G401.6 (cell line): ENCODE results near the gene CTSA.
A peak's percentile ranks its signal among the peaks of the same experiment; 100 is the strongest.
"Not testable (repeated sequence)": the region's sequence is repeated elsewhere in the genome, so short reads cannot be mapped to it uniquely, and the experiment has no call there.

ENCODE experiments used
- FAIRE-seq: peaks from 2 replicates; lab custom pipeline; 2012; peaks lifted over from hg19 to GRCh38; lab: Jason Lieb, UNC

CTSA gene

DNA sequence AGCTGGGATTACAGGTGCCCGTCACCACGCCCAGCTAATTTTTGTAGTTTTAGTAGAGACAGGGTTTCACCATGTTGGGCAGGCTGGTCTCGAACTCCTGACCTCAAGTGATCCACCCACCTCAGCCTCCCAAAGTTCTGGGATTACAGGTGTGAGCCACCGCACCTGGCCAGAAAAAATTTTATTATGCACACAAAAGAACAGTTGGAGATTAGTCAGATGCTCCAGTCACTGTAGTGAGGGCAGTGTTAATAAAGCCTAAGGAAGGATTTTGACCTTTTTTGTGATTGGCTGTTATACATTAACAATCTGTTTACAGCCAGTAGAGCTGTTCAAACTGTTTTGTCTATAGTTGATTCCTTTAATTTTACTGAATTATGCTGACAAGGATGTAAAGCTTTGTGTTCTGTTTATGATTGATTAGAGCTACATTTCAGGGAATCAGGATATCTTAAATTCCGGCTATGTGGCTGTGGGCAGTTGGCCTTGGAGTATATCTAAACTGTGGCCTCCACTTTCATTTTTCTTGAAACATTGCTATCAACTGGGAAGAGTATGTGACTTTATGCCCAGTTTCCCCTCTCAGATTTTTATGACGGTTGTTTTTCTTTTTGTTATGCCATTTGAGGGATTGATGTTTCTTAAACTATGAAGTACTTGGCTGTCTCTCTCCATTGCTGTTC lies 23.9 kb upstream of the CTSA start:
- no peak for FAIRE-seq

DNA sequence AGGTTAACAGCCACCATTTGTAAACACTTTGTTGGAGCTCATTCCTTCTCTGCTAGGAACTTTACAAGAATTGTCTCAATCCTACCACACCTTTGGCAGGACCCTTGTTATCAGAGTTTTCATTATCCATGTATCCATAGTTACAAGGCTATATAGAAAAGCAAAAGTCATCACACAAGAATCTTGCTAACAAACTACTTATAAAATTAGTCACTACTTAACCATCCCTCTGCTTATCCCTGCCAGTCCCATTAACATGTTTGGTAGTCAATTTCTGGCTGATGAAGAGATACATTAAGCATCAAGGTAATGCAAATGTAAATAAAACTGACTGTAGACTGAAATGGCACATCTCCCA lies 23.3 kb upstream of the CTSA start:
- FAIRE-seq, result no peak

DNA sequence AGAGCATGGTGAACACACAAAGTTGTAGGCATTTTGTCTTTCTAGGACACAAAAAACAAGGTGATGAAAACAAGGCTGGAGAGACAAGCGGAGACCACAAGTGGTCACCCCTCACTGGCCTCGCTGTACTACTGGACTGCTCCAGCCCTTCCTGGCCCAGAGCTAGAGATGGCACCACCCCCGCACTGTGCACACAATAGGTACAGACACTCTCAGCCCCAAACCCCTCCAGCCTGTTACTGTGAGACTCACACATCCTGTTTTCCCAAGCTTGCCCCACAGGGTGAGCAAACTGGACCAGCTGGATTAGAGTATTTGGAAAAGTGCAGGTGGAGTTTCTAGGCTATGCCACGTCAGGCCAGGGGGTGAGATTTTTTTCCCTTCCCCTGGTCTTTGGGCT lies 18.5 kb upstream of the CTSA start:
- no peak for FAIRE-seq

DNA sequence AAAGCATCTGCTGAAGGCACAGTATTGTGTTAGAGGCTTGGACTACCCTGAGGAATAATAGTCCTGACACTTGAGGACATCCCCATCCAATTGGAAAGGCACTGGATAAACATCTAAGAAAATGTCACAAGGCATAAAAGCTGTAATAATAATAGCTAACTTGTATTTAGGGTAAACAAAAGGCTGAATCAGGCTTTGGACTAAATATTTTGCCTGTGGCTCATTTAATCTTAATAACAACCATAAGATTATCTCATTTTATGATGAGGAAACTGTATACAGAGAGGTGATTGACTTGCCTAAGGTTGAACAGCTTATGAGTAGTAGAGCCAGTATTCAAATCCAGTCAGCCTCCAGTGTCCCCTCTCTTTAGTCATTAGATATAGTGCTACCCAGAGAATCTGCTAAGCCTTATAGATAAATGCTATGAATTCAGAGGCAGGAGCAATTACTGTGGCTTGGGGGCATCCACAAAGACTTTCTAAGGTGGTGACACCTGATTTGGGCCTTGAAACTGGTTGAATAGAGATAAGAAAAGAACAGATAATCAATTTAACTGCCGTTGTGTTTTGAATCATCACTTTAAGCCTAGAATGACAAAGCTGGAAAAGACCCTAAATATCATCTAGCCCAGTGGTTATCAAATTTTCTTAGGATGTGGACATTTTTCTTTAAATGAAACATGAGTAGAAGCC lies 17.6 kb upstream of the CTSA start:
- FAIRE-seq, result no peak

DNA sequence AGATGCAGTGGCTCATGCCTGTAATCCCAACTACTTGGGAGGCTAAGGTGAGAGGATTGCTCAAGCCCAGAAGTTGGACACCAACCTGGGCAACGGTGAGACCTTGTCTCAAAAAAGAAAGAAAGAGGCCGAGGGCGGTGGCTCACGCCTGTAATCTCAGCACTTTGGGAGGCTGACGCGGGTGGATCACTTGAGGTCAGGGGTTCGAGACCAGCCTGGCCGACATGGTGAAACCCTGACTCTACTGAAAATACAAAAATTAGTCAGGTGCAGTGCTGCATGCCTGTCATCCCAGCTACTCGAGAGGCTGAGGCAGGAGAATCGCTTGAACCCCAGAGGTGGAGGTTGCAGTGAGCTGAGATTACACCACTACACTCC lies 17.0 kb upstream of the CTSA start:
- not testable (repeated sequence) for FAIRE-seq

DNA sequence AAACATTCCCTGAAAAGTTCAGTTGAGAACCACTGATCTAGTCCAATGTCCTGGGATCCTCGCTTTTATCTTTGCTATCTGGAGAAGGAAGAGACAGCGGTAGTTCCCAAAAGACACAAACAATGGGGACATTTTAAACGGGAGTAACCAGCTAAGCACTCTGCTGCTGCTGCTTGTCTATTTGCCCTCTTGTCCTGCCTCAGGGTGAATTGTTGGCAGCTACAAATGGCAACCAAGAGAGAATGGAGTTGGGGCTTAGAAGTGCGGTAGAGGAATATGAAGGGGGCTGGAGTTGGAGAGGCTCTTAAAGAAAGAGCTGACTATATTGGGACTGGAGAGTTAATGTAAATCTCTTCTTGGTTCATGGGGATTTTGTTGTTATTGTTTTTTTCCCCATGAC lies 16.6 kb upstream of the CTSA start:
- no peak for FAIRE-seq

DNA sequence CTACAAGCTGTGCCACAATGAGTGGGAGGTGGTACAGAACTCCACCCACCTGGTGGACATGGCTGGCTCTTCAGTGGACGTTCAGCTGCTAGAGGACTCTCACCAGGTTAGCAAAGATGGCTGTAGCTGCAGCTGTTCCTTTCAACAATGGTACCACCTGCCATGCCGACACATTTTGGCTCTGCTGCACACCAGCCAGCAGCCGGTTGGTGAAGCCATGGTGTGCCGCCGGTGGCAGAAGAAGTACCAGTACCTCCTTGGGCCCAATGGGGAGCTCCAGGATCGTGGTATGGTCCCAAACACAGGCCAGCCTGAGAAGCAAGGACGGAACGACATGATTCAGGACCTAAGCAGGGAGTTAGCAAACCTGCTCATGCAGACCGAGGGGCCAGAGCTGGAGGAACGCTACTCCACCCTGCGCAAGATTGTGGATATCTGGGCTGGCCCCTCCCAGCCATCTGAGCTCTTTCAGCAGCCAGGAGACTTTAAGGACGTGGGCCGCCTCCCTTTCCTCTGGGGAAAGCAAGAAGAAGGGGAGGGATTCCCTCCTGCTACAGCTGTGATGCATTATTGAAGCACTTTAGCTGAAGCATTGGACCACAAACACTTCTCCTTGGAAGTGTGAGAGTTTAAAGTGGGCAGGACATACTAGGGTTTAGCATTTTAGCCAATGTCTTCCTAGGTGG lies 12.9 kb upstream of the CTSA start:
- FAIRE-seq, result no peak

DNA sequence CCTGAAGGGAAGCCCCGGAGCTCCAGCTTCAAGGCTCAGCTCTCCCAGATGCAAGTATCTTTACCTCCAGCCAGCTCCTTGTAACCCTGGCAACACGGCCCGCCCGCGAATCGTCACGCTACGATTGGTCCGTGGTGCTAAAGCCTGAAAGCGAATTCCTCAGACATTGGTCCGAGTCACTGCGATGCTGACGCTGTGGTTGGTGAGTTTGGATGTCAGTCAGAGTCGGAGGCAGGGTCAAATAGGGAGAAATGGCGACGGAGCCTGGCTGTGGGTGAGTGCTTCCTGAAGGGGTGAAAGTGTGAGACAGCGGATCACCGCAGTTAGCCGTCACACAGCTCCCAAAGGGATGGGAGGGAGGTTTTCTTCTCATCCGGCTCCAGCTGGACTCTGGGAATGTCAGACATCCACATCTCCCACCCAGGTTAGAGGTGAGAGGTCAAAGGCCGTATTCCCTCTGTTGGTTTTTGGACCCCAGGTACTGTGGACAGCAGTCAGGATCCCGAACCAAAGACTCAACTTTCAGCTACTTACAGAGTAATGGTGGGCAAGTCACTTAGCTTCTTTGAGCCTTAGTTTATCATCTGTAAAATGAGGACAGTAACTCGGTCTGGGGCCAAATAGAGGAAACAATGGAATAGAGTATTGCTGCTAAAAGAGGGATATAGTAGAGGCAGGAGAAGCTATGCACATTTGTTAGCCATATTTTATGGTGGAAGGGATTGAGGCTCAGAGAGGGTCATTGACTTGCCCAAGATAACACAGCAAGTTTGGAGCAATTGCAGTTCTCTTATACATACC lies 9.9 kb upstream of the CTSA start, which contains the start of gene ZSWIM1:
ZSWIM1 (plus strand) TSS at position 240 of the 801 bp plus-strand sequence. CDS start 1,366 bp downstream, outside the sequence.
- FAIRE-seq, result peak; percentile 97

DNA sequence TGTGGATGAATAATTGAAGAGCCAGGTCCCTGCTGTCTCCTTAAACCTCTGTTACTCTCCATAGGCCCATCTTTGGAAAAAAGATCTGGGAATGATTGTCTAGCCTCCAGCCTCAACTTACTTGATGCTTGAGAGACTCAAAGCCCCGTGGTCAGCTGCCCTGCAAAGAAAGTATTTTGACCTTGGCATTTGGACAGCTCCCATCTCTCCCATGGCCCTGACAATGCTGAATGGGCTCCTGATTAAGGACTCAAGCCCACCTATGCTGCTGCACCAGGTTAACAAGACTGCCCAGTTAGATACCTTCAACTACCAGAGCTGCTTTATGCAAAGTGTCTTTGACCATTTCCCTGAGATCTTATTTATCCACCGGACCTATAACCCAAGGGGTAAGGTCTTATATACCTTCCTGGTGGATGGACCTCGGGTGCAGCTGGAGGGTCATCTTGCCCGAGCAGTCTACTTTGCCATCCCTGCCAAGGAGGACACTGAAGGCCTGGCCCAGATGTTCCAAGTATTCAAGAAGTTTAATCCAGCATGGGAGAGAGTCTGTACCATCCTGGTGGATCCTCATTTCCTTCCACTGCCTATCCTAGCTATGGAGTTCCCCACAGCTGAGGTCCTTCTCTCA lies 8.6 kb upstream of the CTSA start:
- FAIRE-seq, result no peak

DNA sequence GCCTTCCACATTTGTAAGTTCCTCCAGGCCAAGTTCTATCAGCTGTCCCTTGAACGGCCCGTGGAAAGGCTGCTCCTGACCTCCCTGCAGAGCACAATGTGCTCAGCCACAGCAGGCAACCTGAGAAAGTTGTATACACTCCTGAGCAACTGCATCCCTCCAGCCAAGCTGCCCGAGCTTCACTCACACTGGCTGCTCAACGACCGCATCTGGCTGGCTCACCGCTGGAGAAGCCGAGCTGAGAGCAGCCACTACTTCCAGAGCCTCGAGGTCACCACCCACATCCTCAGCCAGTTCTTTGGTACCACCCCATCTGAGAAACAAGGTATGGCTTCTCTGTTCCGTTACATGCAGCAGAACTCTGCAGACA lies 8.1 kb upstream of the CTSA start:
- FAIRE-seq, result no peak

DNA sequence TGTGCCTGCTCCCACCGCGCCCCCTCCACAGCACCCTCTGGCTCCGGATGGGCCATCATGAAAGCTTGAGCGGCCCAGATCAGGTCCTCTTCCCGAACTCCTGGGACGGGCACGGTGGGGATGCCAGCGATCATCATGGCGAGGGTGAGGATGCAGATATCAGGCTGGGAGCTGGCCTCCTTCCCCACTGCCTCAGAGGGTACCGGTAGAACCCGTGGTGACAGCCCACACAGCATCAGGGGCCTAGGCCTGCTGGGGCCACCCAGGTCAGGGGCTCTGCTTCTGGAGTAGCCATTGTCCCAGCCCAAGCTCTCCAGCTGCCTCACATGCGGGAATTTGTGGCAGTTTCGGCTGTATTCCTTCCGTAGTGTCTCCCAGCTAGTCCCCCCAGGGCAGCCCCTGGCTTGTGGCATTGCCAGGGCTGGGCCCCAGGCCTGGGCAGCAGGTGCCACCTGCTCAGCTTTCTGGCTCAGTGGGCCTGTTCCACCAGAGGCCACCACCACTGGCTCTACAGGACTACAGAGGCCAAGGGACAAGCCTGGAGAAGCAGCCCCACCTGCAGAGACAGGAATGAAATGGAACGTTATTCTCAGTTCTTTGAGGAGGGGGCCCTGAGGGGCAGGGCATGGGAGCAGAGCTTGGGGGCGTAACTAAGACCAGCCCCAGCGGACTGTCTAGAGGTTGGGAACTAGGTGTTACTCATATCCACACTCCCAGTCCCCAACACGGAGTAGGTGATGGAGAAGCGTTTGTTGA lies 4.4 kb upstream of the CTSA start:
- no peak for FAIRE-seq

DNA sequence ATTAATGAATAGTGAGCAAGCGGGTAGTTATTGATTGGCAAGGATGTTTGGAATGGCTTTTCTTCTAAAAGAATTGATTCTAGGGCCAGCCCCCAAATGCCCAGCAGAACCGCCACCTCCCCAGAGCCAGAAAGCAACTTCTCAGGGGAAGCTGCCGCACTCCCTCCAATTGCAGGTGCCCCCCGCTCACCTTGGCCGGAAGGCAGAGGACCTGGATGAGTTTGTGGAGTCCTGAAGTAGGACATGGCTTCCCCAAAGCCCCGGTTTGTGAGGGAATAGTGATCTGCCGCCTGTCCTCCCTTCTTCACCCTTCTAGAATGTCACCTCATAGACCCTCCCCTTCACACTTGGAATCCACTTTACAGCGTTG lies 3.8 kb upstream of the CTSA start, which contains the start of gene SPATA25:
SPATA25 (minus strand) TSS at position 277 of the 370 bp plus-strand sequence; CDS start at position 245, 32 bp downstream.
- no peak for FAIRE-seq

DNA sequence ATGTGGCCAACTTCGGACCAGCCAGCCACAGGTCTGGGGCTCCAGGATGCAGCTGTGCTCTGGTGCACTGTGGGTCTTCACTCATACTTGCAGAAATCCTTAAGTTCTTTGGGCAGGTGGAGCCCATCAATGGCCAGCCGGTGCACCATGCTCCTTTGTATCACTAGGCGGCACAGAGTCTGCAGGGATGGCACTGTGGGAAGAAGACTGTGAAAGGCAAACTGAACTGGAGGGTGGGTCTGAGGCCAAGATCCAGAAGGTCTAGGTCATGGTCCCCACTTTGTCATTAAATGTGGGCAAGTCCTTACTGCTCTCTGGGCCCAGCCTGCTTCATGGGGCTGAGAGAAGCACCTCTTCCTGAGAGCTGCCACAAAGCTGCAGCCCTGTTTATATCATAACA lies 2.5 kb upstream of the CTSA start:
- FAIRE-seq, result no peak

DNA sequence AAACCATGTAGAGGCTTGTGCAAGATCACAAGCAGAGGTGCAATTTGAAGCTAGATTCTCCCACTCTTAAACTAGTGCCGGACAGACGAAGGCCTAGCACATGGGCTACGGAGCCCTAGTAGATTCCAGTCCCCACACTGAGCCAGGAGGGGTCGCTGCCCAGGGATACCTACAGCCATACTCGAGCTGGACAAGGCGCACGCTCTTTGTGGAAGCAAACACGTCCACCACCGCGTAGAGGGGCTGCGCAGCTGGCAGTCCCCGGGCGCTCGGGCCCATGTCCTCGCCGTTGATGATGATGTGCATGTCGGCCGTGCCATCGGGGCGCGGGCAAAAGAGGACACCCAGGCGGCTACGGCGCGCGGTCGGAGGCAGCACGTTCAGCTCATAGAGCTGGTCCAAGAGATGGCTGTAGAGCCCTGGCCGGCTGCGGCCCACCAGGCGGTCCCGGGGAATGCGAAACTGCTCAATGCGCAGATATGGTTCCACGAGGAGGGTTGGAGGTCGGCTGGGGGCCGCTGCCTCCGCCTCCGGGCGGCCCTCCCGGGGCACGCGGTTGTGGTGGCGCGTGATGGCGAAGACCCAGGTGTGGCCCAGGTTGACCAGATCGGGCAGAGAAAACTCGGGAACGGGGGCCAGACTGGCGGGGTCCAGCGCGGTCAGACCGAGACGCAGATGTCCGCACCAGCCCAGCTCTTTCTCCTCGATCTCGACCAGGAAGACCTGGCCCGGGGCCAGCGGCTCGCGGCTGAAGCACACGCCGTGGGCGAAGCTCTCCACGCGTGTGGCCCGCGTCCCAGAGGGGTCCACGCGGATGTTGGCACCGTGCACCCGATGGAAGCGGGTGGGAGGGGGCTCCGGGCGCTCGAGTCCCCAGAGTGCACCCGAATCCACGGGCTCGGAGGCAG lies 804 bp upstream of the CTSA start:
- FAIRE-seq, result peak; percentile 11

DNA sequence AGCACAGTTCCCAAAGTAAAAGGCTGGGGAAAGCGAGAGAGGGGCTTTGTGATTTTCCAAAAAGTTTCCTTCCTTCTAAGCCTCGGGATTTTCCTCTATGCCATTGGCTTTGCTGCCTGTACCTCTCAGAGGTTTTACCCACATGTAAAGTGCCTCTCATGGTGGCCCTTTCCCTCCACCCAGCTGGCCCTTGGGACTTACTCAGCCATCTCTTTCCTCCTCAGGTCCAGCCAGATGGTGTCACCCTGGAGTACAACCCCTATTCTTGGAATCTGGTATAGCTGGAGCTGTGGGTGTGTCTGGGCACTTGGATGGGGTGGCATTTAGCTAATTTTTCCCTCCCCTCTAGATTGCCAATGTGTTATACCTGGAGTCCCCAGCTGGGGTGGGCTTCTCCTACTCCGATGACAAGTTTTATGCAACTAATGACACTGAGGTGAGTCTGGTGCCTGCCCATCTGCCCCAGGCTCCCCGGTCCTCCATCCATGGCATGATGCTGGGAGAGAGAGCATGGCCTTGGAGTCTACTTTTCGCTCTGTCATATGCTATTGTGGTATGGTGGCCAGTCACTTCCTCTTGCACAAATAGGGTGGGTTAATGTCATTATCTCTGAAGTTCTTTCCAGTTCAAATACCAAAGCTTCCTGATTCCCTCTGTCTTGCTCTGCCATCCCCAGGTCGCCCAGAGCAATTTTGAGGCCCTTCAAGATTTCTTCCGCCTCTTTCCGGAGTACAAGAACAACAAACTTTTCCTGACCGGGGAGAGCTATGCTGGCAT lies 1.1 kb downstream of the CTSA start:
- no peak for FAIRE-seq

DNA sequence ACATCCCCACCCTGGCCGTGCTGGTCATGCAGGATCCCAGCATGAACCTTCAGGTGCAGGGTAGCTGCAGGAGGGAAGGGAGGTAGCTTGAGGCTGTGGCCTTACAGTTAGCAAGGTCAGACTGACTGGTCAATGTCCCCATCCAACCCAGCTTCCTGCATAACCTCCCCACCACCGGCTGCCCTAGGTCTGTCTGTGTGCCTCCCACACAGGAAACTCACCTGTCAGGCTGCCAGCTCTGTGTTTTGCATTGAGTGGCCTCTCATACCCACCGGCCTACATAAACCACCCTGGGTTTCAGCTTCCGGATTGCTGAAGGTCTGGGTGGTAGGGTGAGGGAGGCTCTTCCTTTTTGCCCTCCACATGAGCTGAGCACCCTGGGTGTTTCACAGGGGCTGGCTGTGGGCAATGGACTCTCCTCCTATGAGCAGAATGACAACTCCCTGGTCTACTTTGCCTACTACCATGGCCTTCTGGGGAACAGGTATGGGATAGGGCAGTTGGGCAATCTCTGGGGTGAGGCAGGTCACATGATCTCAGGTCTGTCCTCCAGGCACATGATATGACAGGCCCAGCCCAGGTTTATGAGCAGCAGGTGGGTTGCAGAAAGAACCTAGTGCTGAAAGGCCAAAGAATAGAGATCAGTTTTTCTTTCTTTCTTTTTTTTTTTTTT lies 1.8 kb downstream of the CTSA start:
- FAIRE-seq, result no peak

DNA sequence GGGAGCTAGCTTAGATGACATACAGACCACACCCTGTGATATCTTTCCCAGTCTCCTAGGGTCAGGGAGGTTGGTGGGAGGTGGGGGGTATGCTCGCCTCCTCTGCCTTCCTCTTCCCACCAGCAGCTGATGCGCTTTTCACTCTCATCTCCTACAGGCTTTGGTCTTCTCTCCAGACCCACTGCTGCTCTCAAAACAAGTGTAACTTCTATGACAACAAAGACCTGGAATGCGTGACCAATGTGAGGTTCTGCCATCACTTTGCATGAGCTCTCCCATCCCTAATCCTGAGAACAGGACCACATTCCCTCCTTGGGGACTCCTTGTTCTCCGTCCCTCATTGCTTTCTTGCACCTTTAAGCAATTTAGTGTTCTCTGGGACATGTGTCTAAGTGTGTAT lies 2.7 kb downstream of the CTSA start:
- FAIRE-seq, result no peak

DNA sequence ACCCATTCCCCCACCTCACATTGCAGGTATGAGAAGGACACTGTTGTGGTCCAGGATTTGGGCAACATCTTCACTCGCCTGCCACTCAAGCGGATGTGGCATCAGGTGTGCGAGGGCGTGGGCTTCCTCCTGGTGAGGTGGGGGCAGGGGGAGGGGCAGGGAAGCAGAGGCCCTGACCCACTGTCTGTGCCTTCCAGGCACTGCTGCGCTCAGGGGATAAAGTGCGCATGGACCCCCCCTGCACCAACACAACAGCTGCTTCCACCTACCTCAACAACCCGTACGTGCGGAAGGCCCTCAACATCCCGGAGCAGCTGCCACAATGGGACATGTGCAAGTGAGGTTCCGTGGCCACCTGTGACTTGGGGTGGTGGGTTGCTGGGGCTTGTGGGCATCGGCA lies 3.7 kb downstream of the CTSA start:
- no peak for FAIRE-seq

DNA sequence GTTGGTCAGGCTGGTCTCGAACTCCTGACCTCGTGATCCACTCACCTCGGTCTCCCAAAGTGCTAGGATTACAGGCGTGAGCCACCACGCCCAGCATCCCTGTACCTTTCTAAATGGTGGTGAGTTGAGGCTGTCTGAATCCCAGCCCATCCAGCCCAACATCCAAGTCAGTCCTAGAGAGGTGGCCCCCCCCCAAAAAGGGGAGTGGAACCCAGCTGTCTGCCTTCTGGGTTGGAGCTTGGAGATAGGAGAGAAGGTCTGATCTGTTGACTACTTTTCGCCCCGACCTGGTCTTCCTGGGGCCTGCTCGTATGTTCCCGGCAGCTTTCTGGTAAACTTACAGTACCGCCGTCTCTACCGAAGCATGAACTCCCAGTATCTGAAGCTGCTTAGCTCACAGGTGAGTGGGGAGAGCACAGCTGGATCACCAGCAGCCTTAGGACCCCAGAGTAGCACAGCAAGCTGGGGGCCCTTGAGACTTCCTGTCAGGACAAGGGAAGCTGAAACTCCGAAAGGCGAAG lies 5.6 kb downstream of the CTSA start:
- no peak for FAIRE-seq
